Measurements from ENCODE around the gene UPB1. TPM values are rescaled to one million over a fixed set of nuclear protein-coding genes. Genes with fewer than 3 reads are reported as not detected.
"Not testable (repeated sequence)": the region's sequence is repeated elsewhere in the genome, so short reads cannot be mapped to it uniquely, and the experiment has no call there.

Gene UPB1
- total RNA-seq, 4 donors from 2014 or later, result 0.57 TPM; not detected in 3

GRCh38 chr22:24543185-24543601 is 48.1 kb downstream of the UPB1 start:
- Histone ChIP-seq H3K27ac (no peak overlapping the region), H3K4me3 (no peak overlapping the region), H3K4me1 (peaks cover 7 to 33% (median 16%) of the 10 kb centered on the region in 3 donors), H3K27me3 (no peaks in the 10 kb centered on the region), H3K9me3 (no peaks in the 10 kb centered on the region), H3K36me3 (peaks cover 31 to 100% (median 56%) of the 10 kb centered on the region in 3 donors)
- 90 to 100% methylated on average over 1 to 2 of the region's 7 CpGs for WGBS, 2 donors
- no peak for DNase-seq
- TF ChIP-seq CTCF (IDR thresholded peaks at IDR 0.05) (no peak), POLR2A (IDR thresholded peaks at IDR 0.05) (no peak)
- intact Hi-C loops (cut with DNase I), result no loop called here

GRCh38 chr22:24543679-24544243 is 48.6 kb downstream of the UPB1 start:
- no peak for DNase-seq
- TF ChIP-seq POLR2A (IDR thresholded peaks at IDR 0.05), result no peak
- TF ChIP-seq CTCF (IDR thresholded peaks at IDR 0.05), result no peak
- H3K36me3 ChIP-seq, result peaks cover 36 to 100% (median 56%) of the 10 kb centered on the region in 3 donors
- 94% methylated on average over 10 of the region's 11 CpGs; no CpG with 5 or more reads in 1 of the 2 donors for WGBS, 2 donors
- no peaks in the 10 kb centered on the region for H3K9me3 ChIP-seq
- no peaks in the 10 kb centered on the region for H3K27me3 ChIP-seq
- no peak overlapping the region for H3K4me3 ChIP-seq
- H3K4me1 ChIP-seq, result peaks cover 7 to 33% (median 16%) of the 10 kb centered on the region in 3 donors
- intact Hi-C loops (cut with DNase I), result no loop called here
- no peak overlapping the region for H3K27ac ChIP-seq

GRCh38 chr22:24548812-24549211 is 53.7 kb downstream of the UPB1 start:
- Histone ChIP-seq H3K27me3 (no peaks in the 10 kb centered on the region), H3K9me3 (no peaks in the 10 kb centered on the region), H3K36me3 (peaks cover 22 to 78% (median 28%) of the 10 kb centered on the region in 3 donors), H3K4me3 (no peak overlapping the region), H3K4me1 (peaks cover 13 to 60% (median 22%) of the 10 kb centered on the region in 3 donors), H3K27ac (no peak overlapping the region)
- TF ChIP-seq CTCF (IDR thresholded peaks at IDR 0.05) (no peak), POLR2A (IDR thresholded peaks at IDR 0.05) (no peak)
- intact Hi-C loops (cut with DNase I), result no loop called here
- DNase-seq, result no peak
- WGBS, 2 donors, result 89 to 100% methylated on average over 1 to 2 of the region's 4 CpGs

- no peak for DNase-seq
- Histone ChIP-seq H3K27ac (no peak overlapping the region), H3K36me3 (peaks cover 21 to 63% (median 22%) of the 10 kb centered on the region in 3 donors), H3K4me3 (no peak overlapping the region), H3K27me3 (no peaks in the 10 kb centered on the region), H3K9me3 (no peaks in the 10 kb centered on the region), H3K4me1 (peaks cover 11 to 56% (median 26%) of the 10 kb centered on the region in 3 donors)
- no peak for TF ChIP-seq CTCF (IDR thresholded peaks at IDR 0.05)
- no peak for TF ChIP-seq POLR2A (IDR thresholded peaks at IDR 0.05)
- intact Hi-C loops (cut with DNase I), result no loop called here
- whole genome bisulfite sequencing, 2 donors, result 64 to 82% methylated on average over 4 of the region's 8 CpGs
Measured at GRCh38 chr22:24550028-24550901, 55.1 kb downstream of the UPB1 start.

GRCh38 chr22:24550902-24551435 is 55.8 kb downstream of the UPB1 start:
- DNase-seq, result no peak
- Histone ChIP-seq H3K4me3 (no peak overlapping the region), H3K36me3 (peaks cover 21 to 56% (median 22%) of the 10 kb centered on the region in 3 donors), H3K27me3 (no peaks in the 10 kb centered on the region), H3K27ac (no peak overlapping the region), H3K9me3 (no peaks in the 10 kb centered on the region), H3K4me1 (peaks cover 10 to 49% (median 20%) of the 10 kb centered on the region in 3 donors)
- TF ChIP-seq CTCF (IDR thresholded peaks at IDR 0.05) (no peak), POLR2A (IDR thresholded peaks at IDR 0.05) (no peak)
- WGBS, 2 donors, result 72 to 96% methylated on average over 4 of the region's 6 CpGs
- intact Hi-C loops (cut with DNase I), result no loop called here

- DNase-seq; intact Hi-C loops (cut with DNase I); H3K9me3 ChIP-seq; H3K27me3 ChIP-seq; H3K4me3 ChIP-seq: not testable (repeated sequence)
- Histone ChIP-seq H3K4me1 (peaks cover 21 to 63% (median 33%) of the 10 kb centered on the region in 3 donors), H3K36me3 (peaks cover 5 to 44% (median 10%) of the 10 kb centered on the region in 3 donors), H3K27ac (peak overlapping the region in 2 of 4 donors; percentile 98 to 100)
- WGBS, 2 donors, result 81 to 84% methylated on average over 8 to 10 of the region's 10 CpGs
Measured at GRCh38 chr22:24552503-24553286, 57.6 kb downstream of the UPB1 start.
